HG02588 (cell line): ENCODE measurements around the gene ERP27.

Experiments used
- ATAC-seq: cut with Tn5 transposase; IDR thresholded peaks from one replicate; pipeline ENCODE4 v1.9.1; 2021; ENCODE audit warnings: mild to moderate bottlenecking, moderate library complexity; ENCODE audit not compliant: unreplicated experiment

The ERP27 gene

GRCh38 chr12:14873440-14874185, 64.7 kb downstream of the ERP27 start:
- no peak for ATAC-seq

- no peak for ATAC-seq
Measured at GRCh38 chr12:14871886-14872285, 66.5 kb downstream of the ERP27 start.

GRCh38 chr12:14871247-14871646, 67.1 kb downstream of the ERP27 start:
- ATAC-seq: no peak

GRCh38 chr12:14868916-14869506, 69.3 kb downstream of the ERP27 start:
- no peak for ATAC-seq
